ENCODE measurements around the gene RABGAP1L.

RABGAP1L gene

DNA sequence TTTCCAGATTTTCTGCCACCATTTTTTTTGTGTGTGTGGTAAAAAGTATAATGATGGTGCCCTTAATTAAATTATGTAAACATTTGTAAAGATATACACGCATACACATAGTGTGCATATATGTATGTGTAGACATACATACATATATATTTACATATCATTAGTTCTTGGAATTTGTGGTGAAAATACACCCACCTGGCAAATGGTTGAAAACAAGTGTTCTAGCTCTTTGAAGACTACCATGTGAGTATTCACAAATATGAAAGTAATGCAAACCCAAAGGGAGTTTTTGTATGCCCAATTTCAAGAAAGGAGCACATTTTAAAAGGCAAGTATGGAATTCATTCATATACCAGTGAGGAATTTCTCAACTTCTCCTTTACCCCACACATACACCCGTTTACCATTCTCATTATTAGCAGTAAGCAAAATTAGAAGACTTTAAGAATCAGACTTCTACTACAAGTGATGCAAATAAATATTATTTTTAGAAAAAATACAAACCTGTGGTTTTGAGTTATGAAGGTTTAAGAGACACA lies 8.0 kb downstream of the RABGAP1L start:
- ChIA-PET CTCF (interaction anchor here (0.9 kb wide), 1 partner anchor 28 kb away, joined by 3 read pairs; no protein-coding TSS in a partner anchor), POLR2A (no interaction called here)
- no peak for TF ChIP-seq ZNF138 (tag by site-specific recombination; IDR thresholded peaks at IDR 0.05; ENCODE audit: borderline replicate concordance)
- TF ChIP-seq, protein P1, sequence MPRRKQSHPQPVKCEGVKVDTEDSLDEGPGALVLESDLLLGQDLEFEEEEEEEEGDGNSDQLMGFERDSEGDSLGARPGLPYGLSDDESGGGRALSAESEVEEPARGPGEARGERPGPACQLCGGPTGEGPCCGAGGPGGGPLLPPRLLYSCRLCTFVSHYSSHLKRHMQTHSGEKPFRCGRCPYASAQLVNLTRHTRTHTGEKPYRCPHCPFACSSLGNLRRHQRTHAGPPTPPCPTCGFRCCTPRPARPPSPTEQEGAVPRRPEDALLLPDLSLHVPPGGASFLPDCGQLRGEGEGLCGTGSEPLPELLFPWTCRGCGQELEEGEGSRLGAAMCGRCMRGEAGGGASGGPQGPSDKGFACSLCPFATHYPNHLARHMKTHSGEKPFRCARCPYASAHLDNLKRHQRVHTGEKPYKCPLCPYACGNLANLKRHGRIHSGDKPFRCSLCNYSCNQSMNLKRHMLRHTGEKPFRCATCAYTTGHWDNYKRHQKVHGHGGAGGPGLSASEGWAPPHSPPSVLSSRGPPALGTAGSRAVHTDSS (tag by site-specific recombination; IDR thresholded peaks at IDR 0.05): no peak
- TF ChIP-seq, protein P2, sequence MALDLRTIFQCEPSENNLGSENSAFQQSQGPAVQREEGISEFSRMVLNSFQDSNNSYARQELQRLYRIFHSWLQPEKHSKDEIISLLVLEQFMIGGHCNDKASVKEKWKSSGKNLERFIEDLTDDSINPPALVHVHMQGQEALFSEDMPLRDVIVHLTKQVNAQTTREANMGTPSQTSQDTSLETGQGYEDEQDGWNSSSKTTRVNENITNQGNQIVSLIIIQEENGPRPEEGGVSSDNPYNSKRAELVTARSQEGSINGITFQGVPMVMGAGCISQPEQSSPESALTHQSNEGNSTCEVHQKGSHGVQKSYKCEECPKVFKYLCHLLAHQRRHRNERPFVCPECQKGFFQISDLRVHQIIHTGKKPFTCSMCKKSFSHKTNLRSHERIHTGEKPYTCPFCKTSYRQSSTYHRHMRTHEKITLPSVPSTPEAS (tag by site-specific recombination; IDR thresholded peaks at IDR 0.05): no peak
- no peak for TF ChIP-seq ZNF510 (tag by site-specific recombination; IDR thresholded peaks at IDR 0.05; ENCODE audit: insufficient replicate concordance)
- TF ChIP-seq YY1 (tag by site-specific recombination; IDR thresholded peaks at IDR 0.05): no peak
- TF ChIP-seq ZNF423 (tag by site-specific recombination; IDR thresholded peaks at IDR 0.05): no peak
- no peak for TF ChIP-seq SCRT1 (tag by site-specific recombination; IDR thresholded peaks at IDR 0.05; ENCODE audit: borderline replicate concordance)
- TF ChIP-seq, protein P3, sequence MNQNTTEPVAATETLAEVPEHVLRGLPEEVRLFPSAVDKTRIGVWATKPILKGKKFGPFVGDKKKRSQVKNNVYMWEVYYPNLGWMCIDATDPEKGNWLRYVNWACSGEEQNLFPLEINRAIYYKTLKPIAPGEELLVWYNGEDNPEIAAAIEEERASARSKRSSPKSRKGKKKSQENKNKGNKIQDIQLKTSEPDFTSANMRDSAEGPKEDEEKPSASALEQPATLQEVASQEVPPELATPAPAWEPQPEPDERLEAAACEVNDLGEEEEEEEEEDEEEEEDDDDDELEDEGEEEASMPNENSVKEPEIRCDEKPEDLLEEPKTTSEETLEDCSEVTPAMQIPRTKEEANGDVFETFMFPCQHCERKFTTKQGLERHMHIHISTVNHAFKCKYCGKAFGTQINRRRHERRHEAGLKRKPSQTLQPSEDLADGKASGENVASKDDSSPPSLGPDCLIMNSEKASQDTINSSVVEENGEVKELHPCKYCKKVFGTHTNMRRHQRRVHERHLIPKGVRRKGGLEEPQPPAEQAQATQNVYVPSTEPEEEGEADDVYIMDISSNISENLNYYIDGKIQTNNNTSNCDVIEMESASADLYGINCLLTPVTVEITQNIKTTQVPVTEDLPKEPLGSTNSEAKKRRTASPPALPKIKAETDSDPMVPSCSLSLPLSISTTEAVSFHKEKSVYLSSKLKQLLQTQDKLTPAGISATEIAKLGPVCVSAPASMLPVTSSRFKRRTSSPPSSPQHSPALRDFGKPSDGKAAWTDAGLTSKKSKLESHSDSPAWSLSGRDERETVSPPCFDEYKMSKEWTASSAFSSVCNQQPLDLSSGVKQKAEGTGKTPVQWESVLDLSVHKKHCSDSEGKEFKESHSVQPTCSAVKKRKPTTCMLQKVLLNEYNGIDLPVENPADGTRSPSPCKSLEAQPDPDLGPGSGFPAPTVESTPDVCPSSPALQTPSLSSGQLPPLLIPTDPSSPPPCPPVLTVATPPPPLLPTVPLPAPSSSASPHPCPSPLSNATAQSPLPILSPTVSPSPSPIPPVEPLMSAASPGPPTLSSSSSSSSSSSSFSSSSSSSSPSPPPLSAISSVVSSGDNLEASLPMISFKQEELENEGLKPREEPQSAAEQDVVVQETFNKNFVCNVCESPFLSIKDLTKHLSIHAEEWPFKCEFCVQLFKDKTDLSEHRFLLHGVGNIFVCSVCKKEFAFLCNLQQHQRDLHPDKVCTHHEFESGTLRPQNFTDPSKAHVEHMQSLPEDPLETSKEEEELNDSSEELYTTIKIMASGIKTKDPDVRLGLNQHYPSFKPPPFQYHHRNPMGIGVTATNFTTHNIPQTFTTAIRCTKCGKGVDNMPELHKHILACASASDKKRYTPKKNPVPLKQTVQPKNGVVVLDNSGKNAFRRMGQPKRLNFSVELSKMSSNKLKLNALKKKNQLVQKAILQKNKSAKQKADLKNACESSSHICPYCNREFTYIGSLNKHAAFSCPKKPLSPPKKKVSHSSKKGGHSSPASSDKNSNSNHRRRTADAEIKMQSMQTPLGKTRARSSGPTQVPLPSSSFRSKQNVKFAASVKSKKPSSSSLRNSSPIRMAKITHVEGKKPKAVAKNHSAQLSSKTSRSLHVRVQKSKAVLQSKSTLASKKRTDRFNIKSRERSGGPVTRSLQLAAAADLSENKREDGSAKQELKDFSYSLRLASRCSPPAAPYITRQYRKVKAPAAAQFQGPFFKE (tag by site-specific recombination; IDR thresholded peaks at IDR 0.05; ENCODE audit: borderline replicate concordance): no peak
- TF ChIP-seq, protein P4, sequence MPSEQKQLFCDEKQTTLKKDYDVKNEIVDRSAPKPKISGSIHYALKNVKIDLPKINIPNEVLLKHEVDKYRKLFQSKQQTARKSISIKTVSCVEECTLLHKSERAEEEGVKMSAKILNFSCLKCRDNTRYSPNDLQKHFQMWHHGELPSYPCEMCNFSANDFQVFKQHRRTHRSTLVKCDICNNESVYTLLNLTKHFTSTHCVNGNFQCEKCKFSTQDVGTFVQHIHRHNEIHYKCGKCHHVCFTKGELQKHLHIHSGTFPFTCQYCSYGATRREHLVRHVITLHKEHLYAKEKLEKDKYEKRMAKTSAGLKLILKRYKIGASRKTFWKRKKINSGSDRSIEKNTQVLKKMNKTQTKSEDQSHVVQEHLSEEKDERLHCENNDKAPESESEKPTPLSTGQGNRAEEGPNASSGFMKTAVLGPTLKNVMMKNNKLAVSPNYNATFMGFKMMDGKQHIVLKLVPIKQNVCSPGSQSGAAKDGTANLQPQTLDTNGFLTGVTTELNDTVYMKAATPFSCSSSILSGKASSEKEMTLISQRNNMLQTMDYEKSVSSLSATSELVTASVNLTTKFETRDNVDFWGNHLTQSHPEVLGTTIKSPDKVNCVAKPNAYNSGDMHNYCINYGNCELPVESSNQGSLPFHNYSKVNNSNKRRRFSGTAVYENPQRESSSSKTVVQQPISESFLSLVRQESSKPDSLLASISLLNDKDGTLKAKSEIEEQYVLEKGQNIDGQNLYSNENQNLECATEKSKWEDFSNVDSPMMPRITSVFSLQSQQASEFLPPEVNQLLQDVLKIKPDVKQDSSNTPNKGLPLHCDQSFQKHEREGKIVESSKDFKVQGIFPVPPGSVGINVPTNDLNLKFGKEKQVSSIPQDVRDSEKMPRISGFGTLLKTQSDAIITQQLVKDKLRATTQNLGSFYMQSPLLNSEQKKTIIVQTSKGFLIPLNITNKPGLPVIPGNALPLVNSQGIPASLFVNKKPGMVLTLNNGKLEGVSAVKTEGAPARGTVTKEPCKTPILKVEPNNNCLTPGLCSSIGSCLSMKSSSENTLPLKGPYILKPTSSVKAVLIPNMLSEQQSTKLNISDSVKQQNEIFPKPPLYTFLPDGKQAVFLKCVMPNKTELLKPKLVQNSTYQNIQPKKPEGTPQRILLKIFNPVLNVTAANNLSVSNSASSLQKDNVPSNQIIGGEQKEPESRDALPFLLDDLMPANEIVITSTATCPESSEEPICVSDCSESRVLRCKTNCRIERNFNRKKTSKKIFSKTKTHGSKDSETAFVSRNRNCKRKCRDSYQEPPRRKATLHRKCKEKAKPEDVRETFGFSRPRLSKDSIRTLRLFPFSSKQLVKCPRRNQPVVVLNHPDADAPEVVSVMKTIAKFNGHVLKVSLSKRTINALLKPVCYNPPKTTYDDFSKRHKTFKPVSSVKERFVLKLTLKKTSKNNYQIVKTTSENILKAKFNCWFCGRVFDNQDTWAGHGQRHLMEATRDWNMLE (tag by site-specific recombination; conservative IDR thresholded peaks at IDR 0.05; ENCODE audit: low read depth): no peak
- TF ChIP-seq ZNF514 (tag by site-specific recombination; IDR thresholded peaks at IDR 0.05): no peak
- TF ChIP-seq ZNF707 (tag by site-specific recombination; IDR thresholded peaks at IDR 0.05): no peak
- TF ChIP-seq, protein P5, sequence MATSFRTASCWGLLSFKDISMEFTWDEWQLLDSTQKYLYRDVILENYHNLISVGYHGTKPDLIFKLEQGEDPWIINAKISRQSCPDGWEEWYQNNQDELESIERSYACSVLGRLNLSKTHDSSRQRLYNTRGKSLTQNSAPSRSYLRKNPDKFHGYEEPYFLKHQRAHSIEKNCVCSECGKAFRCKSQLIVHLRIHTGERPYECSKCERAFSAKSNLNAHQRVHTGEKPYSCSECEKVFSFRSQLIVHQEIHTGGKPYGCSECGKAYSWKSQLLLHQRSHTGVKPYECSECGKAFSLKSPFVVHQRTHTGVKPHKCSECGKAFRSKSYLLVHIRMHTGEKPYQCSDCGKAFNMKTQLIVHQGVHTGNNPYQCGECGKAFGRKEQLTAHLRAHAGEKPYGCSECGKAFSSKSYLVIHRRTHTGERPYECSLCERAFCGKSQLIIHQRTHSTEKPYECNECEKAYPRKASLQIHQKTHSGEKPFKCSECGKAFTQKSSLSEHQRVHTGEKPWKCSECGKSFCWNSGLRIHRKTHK (tag by site-specific recombination; IDR thresholded peaks at IDR 0.05): no peak
- TF ChIP-seq ZNF426 (tag by site-specific recombination; IDR thresholded peaks at IDR 0.05): no peak
- no peaks in the 10 kb centered on the region for H3K36me3 ChIP-seq (ENCODE audit: control insufficient read depth in 2 of 2, insufficient read depth in 1 of 2, low read length in 2 of 2)
- H3K4me1 ChIP-seq (ENCODE audit: control insufficient read depth, insufficient read depth, low read length): no peaks in the 10 kb centered on the region
- H3K4me3 ChIP-seq (ENCODE audit: low read depth, low read length): no peak overlapping the region
- no peak overlapping the region for H3K27ac ChIP-seq (ENCODE audit: extremely low read depth, low read depth, low read length)
- no peaks in the 10 kb centered on the region for H3K9me3 ChIP-seq (ENCODE audit: control insufficient read depth, insufficient read depth, low read depth, low read length)

Measured in HEK293 (cell line).